SK-N-DZ (cell line): ENCODE results near the gene CD207.
A peak's percentile ranks its signal among the peaks of the same experiment; 100 is the strongest.

ENCODE experiments used
- DNase-seq: peaks from one replicate; pipeline ENCODE4 v3.0.0-alpha.2; 2015; ENCODE audit warnings: low spot score
- small RNA-seq, 2 experiments: library from RNA; depleted of rRNA; stranded (forward); fragments of <200 nt; gene quantifications; one replicate each; pipeline ENCODE3, GENCODE V24; 2014

CD207 gene

GRCh38 chr2:70795164-70795995 lies 40.2 kb downstream of the CD207 start:
- no peak for DNase-seq

- no peak for DNase-seq
Observed at GRCh38 chr2:70793450-70793849, 42.2 kb downstream of the CD207 start.

- peak; percentile 13 for DNase-seq
Observed at GRCh38 chr2:70790136-70790828, 45.3 kb downstream of the CD207 start, which contains the start of gene FIGLA. TSS of gene FIGLA (minus strand) at chr2:70790643. CDS start at chr2:70790638, 5 bp downstream.

- peak; percentile 66 for DNase-seq
Observed at GRCh38 chr2:70789304-70790135, 46.1 kb downstream of the CD207 start.

- DNase-seq = peak; percentile 41
Observed at GRCh38 chr2:70785137-70785911, 50.3 kb downstream of the CD207 start.

- no peak for DNase-seq
Observed at GRCh38 chr2:70784320-70784719, 51.3 kb downstream of the CD207 start.

Small RNA genes within 50 kb of the gene (small RNA-seq; reads per million reads assigned to genes)
- gene HMGN2P21 = 0 reads per million in 2 experiments
